GM18517 (cell line): ENCODE results near the gene ZNF385D.

Source experiments
- ATAC-seq: cut with Tn5 transposase; IDR thresholded peaks from one replicate; pipeline ENCODE4 v1.9.1; 2021; ENCODE audit warnings: mild to moderate bottlenecking, moderate library complexity; ENCODE audit not compliant: unreplicated experiment

ZNF385D gene

DNA sequence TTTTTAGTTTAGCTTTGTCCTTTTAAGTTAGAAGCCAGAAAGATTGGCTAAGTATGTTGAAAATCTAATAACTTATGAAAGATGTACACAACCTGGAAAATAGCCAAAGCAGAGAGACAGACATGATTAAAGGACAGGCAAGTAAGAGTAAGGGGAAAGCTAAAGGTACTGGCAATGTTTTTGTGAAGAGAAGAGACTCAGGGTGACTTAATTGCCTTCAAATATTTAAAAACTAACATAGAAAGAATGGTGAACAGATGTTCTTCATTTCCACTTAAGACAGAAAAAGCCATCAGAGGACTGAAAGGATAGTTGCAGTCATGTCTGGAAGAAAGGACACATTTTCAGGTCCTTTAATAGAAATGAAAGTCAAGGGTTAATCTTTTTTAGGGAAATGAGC is 68.8 kb downstream of the ZNF385D start:
- ATAC-seq = no peak

GRCh38 chr3:21673393-21673792 is 77.6 kb downstream of the ZNF385D start:
- no peak for ATAC-seq

- no peak for ATAC-seq
These were observed 78.7 kb downstream of the ZNF385D start for GRCh38 chr3:21672303-21672702.

GRCh38 chr3:21670386-21670785 is 80.6 kb downstream of the ZNF385D start:
- no peak for ATAC-seq

- no peak for ATAC-seq
These were observed 83.0 kb downstream of the ZNF385D start for GRCh38 chr3:21668012-21668411.

DNA sequence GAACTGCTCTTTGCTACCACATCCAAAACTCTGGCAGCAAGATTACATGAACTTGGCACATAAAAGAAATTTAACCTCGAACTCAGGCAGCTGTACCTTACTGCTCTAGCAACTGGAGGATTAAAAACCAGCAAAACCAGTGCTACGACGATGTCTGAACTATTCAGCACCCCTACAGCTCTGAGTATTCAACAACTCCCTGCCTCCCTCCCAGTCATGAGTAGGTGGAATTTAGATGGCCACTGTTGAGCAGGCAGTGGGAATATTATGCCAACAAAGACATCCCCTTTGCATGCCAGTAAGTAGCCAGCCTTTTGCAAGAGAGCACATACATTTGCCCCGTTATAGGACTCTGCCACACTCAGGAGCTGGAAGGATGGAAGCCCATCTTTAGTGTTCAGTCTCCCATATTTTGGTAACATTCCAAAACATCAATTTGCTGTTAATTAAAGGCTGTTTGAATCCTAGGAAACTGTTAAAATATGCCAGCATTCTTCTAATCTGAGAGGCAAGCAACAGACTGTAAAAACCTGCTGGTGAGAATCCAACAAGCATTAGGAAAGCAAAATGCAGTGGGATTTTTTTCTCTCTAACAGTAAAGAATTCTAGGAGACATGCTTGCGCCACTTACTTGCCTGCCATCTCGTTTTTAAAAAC is 85.4 kb downstream of the ZNF385D start:
- no peak for ATAC-seq

GRCh38 chr3:21664996-21665395 is 86.0 kb downstream of the ZNF385D start:
- no peak for ATAC-seq

- no peak for ATAC-seq
These were observed 88.6 kb downstream of the ZNF385D start for GRCh38 chr3:21662403-21662802.

- no peak for ATAC-seq
These were observed 96.3 kb downstream of the ZNF385D start for GRCh38 chr3:21654662-21655061.

GRCh38 chr3:21654241-21654640 is 96.8 kb downstream of the ZNF385D start:
- ATAC-seq = no peak

DNA sequence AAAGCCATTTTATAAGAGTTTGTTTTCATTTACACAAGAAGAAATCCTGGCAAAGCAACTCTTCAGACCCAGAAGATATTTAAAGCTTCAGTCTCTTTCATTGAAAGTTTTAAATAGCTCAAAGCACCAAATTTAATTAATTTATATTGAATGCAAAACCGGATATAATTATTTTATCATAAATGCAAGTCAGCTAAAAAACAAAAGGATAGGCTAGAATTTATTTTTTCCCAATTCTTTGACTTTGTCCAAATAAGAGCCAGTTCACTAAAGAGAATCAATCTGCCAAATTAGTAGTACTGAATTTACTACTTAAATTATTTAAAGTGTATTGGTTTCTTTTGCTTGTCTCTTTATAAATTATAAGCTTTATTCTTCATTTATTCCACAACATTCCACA is 101.5 kb downstream of the ZNF385D start:
- no peak for ATAC-seq

- ATAC-seq = no peak
These were observed 103.0 kb downstream of the ZNF385D start for GRCh38 chr3:21647961-21648360.

GRCh38 chr3:21645121-21645897 is 105.7 kb downstream of the ZNF385D start:
- no peak for ATAC-seq

GRCh38 chr3:21644268-21644667 is 106.7 kb downstream of the ZNF385D start:
- no peak for ATAC-seq

- ATAC-seq = no peak
These were observed 107.3 kb downstream of the ZNF385D start for GRCh38 chr3:21643752-21644151.

DNA sequence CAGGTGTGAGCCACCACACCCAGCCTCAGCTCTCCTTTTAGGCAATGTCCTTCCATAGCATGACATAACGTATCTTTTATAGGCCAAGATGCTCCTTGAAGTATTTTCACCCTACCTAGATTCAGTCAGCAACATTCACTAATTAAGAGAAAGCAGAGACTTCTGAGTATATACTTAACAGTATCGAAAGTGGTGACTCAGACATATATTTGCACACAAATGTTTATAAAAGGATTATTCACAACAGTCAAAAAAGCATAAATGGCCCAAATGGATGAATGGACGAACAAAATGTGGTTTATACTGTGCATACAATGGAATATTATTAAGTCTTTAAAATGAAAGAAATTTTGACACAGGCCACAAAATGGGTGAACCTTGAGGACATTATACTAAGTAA is 108.6 kb downstream of the ZNF385D start:
- ATAC-seq = no peak

- no peak for ATAC-seq
These were observed 109.1 kb downstream of the ZNF385D start for GRCh38 chr3:21641959-21642358.

GRCh38 chr3:21638488-21638887 is 112.5 kb downstream of the ZNF385D start:
- ATAC-seq = no peak

DNA sequence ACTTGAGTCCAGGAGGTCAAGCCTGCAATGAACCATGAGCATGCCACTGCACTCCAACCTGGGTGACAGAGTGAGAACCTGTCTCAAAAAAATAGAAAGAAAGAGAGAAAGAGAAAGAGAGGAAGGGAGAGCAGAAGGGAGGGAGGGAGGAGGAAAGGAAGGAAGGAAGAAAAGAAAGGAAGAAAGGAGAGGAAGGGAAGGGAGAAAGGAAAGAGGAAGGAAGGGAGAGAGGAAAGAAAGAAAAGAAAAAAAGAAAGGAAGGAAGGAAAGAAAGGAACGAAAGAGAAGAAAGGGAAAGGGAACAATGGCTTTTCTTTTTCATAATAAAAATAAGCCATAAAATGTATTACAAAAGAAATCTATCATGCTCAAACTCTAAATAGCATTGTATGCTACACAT is 116.9 kb downstream of the ZNF385D start:
- ATAC-seq = no peak

DNA sequence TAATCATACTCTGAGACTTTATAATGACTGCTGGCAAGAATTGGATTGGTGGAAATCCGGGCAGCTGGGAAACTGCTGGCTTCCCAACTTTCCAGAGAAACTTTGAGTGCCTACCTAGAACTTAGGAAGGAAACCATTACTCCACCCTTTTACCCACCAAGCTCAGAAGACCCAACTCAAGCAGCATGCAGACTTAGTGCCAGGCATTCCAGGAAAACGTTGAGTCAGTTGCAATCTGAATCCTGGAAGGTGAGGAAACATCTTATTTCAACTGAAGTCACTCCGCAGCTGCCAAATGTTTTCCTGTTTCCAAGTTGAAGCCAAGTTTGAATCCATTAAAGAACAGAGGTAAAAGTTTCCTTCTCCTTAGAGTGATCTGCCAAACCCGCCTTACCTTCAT is 126.5 kb downstream of the ZNF385D start:
- no peak for ATAC-seq

DNA sequence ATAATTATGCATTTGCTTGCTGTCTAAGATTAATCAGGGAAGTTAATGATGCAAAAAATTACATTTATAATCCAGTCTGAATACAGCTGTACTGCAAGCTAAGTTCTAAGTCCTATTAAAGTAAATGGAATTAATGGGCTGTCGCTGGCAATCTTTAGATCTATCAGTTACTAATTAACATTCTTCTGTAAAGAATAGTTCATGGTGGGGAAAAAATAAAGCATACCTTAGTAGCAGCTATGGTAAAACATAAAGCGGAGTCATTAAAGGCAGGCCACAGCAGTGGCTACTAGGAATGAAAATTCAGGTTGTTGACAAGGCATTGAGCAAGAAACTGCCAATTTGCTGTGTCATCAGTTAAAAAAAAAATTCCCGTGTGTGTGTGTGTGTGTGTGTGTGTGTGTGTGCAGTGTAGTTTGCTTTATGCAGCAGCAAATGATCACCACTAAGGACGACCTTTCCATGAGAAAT is 129.8 kb downstream of the ZNF385D start:
- no peak for ATAC-seq

GRCh38 chr3:21620511-21621155 is 130.4 kb downstream of the ZNF385D start:
- ATAC-seq = no peak
